Smooth muscle cell (in vitro differentiated cells): ENCODE data around the gene RPL39L. TPM values are rescaled to one million over a fixed set of nuclear protein-coding genes. Genes with fewer than 3 reads are reported as not detected.
A peak's percentile ranks its signal among the peaks of the same experiment; 100 is the strongest.

Experiments used
- DNase-seq: peaks from one replicate; lab custom pipeline; 2025; ENCODE audit not compliant: unreplicated experiment; lab: John Stamatoyannopoulos, UW
- H2AFZ ChIP-seq: fragments of 200-600 bp; sonication (generic); 2 replicates; pipeline ENCODE4 v1.6.0; 2016; ENCODE audit warnings: antibody characterized with exemption, low read depth, mild to moderate bottlenecking
- H3F3A ChIP-seq: fragments of 200-600 bp; sonication (generic); 2 replicates; pipeline ENCODE4 v1.6.0; 2017; ENCODE audit warnings: antibody characterized with exemption, low read depth
- H3K27ac ChIP-seq: fragments of 200-600 bp; sonication (generic); 2 replicates; pipeline ENCODE4 v1.5.1; 2016; ENCODE audit warnings: low read depth, mild to moderate bottlenecking
- H3K27me3 ChIP-seq: fragments of 200-600 bp; sonication (generic); 2 replicates; pipeline ENCODE4 v1.6.1; 2016; ENCODE audit warnings: low read depth, mild to moderate bottlenecking
- H3K36me3 ChIP-seq: fragments of 200-600 bp; sonication (generic); 2 replicates; pipeline ENCODE4 v1.5.1; 2016; ENCODE audit warnings: low read depth
- H3K4me1 ChIP-seq: fragments of 200-600 bp; sonication (generic); 2 replicates; pipeline ENCODE4 v1.5.1; 2016; ENCODE audit warnings: low read depth
- H3K4me2 ChIP-seq: fragments of 200-600 bp; sonication (generic); 2 replicates; pipeline ENCODE4 v1.6.0; 2016; ENCODE audit warnings: mild to moderate bottlenecking
- H3K4me3 ChIP-seq: fragments of 200-600 bp; sonication (generic); 2 replicates; pipeline ENCODE4 v1.5.1; 2016; ENCODE audit warnings: mild to moderate bottlenecking
- H3K79me2 ChIP-seq: fragments of 200-600 bp; sonication (generic); 2 replicates; pipeline ENCODE4 v1.6.0; 2016; ENCODE audit warnings: low read depth, mild to moderate bottlenecking
- H3K9ac ChIP-seq: fragments of 200-600 bp; sonication (generic); 2 replicates; pipeline ENCODE4 v1.6.0; 2016; ENCODE audit warnings: low read depth
- H3K9me3 ChIP-seq: fragments of 200-600 bp; sonication (generic); replicated peaks from 2 replicates; pipeline ENCODE4 v1.5.1; 2016; ENCODE audit warnings: low read depth
- H4K20me1 ChIP-seq: fragments of 200-600 bp; sonication (generic); 2 replicates; pipeline ENCODE4 v1.6.0; 2016; ENCODE audit warnings: low read depth
- WGBS: methylation state at CpG from one replicate; pipeline ENCODE4 v1.1.7; 2016; ENCODE audit warnings: low lambda C conversion rate; 5-methylcytosine and 5-hydroxymethylcytosine counted together
- polyA plus RNA-seq: library from polyadenylated mRNA; unstranded; fragments of >200 nt; fragmentation: Nextera tagmentation; extraction: Ambion mirVana; gene quantifications from 2 replicates; pipeline ENCODE4 v1.2.1, GENCODE V29; 2016
- total RNA-seq: library from RNA; depleted of rRNA; stranded (reverse); fragments of >200 nt; gene quantifications from 2 replicates; pipeline ENCODE4 v1.2.3, GENCODE V29; 2014
- TF ChIP-seq, protein P1 (sequence below): fragments of 200-600 bp; sonication (generic); IDR thresholded peaks from 2 replicates; pipeline ENCODE4 v1.5.1; 2017; ENCODE audit warnings: borderline replicate concordance, mild to moderate bottlenecking, antibody characterized with exemption; ENCODE audit not compliant: insufficient read depth, poor library complexity, severe bottlenecking

Gene RPL39L
- total and polyA plus RNA-seq, 2 experiments from 2014 or later: 40.3 to 44.2 TPM

- WGBS: 32% methylated on average over 2 of the region's 2 CpGs
Measured at GRCh38 chr3:187112934-187113793, 26.1 kb downstream of the RPL39L start.

GRCh38 chr3:187110156-187110555 is 29.1 kb downstream of the RPL39L start:
- H3K36me3 ChIP-seq: no peaks in the 10 kb centered on the region
- no peak for DNase-seq
- WGBS: 93% methylated on average over 1 of the region's 1 CpG
- no peaks in the 10 kb centered on the region for H3F3A ChIP-seq
- H4K20me1 ChIP-seq: no peaks in the 10 kb centered on the region
- H2AFZ ChIP-seq: no peak overlapping the region
- no peaks in the 10 kb centered on the region for H3K79me2 ChIP-seq
- TF ChIP-seq, protein P1, sequence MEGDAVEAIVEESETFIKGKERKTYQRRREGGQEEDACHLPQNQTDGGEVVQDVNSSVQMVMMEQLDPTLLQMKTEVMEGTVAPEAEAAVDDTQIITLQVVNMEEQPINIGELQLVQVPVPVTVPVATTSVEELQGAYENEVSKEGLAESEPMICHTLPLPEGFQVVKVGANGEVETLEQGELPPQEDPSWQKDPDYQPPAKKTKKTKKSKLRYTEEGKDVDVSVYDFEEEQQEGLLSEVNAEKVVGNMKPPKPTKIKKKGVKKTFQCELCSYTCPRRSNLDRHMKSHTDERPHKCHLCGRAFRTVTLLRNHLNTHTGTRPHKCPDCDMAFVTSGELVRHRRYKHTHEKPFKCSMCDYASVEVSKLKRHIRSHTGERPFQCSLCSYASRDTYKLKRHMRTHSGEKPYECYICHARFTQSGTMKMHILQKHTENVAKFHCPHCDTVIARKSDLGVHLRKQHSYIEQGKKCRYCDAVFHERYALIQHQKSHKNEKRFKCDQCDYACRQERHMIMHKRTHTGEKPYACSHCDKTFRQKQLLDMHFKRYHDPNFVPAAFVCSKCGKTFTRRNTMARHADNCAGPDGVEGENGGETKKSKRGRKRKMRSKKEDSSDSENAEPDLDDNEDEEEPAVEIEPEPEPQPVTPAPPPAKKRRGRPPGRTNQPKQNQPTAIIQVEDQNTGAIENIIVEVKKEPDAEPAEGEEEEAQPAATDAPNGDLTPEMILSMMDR: no peak
- no peak overlapping the region for H3K4me3 ChIP-seq
- no peak overlapping the region for H3K4me2 ChIP-seq
- no peaks in the 10 kb centered on the region for H3K9me3 ChIP-seq
- no peaks in the 10 kb centered on the region for H3K4me1 ChIP-seq
- H3K27ac ChIP-seq: no peak overlapping the region
- no peaks in the 10 kb centered on the region for H3K27me3 ChIP-seq
- no peak overlapping the region for H3K9ac ChIP-seq

More at GRCh38 chr3:187112934-187113793, 26.1 kb downstream of the RPL39L start:
- TF ChIP-seq, protein P1: peak; percentile 56
- Histone ChIP-seq H2AFZ (no peak overlapping the region), H3K4me2 (no peak overlapping the region), H3K79me2 (no peaks in the 10 kb centered on the region), H3K4me3 (no peak overlapping the region), H3K27me3 (no peaks in the 10 kb centered on the region), H3K9me3 (no peaks in the 10 kb centered on the region), H4K20me1 (no peaks in the 10 kb centered on the region), H3K9ac (no peak overlapping the region), H3K36me3 (no peaks in the 10 kb centered on the region), H3K4me1 (no peaks in the 10 kb centered on the region), H3F3A (no peaks in the 10 kb centered on the region), H3K27ac (no peak overlapping the region)
- no peak for DNase-seq

- H3K27me3 ChIP-seq: no peaks in the 10 kb centered on the region
- H3K36me3 ChIP-seq: no peaks in the 10 kb centered on the region
- no peaks in the 10 kb centered on the region for H3K4me1 ChIP-seq
- H2AFZ ChIP-seq: no peak overlapping the region
- no peak overlapping the region for H3K9ac ChIP-seq
- TF ChIP-seq, protein P1: no peak
- no peaks in the 10 kb centered on the region for H3K79me2 ChIP-seq
- H3F3A ChIP-seq: no peaks in the 10 kb centered on the region
- no peaks in the 10 kb centered on the region for H3K9me3 ChIP-seq
- WGBS: 95% methylated on average over 3 of the region's 3 CpGs
- H3K4me3 ChIP-seq: no peak overlapping the region
- H3K4me2 ChIP-seq: no peak overlapping the region
- DNase-seq: no peak
- no peak overlapping the region for H3K27ac ChIP-seq
- H4K20me1 ChIP-seq: no peaks in the 10 kb centered on the region
Measured at GRCh38 chr3:187107989-187108388, 31.3 kb downstream of the RPL39L start.
